Measurements from ENCODE around the gene ZNF600.

DNA sequence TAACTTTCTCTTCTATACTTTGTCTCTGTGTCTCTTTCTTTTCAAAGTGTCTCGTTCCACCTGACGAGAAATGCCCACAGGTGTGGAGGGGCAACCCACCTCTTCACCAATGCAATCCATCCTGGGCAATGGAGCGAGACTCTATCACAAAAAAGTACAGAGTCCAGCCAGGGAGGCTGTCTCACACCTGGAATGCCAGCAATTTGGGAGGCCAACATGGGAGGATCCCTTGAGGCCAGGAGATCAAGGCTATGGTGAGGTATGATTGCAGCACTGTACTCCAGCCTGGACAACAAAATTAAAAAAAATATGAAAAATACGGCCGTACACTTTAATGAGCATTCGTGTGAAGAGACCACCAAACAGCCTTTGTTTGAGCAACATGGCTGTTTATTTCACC, 2.8 kb upstream of the ZNF600 start:
- TF ChIP-seq EZH2 (IDR thresholded peaks at IDR 0.05; ENCODE audit: insufficient read depth, poor library complexity, severe bottlenecking) (no peak), EZH2phosphoT487 (IDR thresholded peaks at IDR 0.05; ENCODE audit: insufficient read depth, low read depth) (no peak)

Data from GM23248 (cell line).